Chondrocyte (in vitro differentiated cells): Measurements from ENCODE around the gene F2RL3. TPM values are rescaled to one million over a fixed set of nuclear protein-coding genes. Genes with fewer than 3 reads are reported as not detected.
A peak's percentile ranks its signal among the peaks of the same experiment; 100 is the strongest.

Experiments used
- DNase-seq: peaks from one replicate; pipeline ENCODE4 v3.0.0; 2021; ENCODE audit warnings: mixed read lengths, low spot score
- H3K27ac Mint-ChIP-seq: one replicate; pipeline ENCODE4 v1.8.0; 2021; ENCODE audit warnings: mild to moderate bottlenecking, moderate library complexity, mixed read lengths; ENCODE audit not compliant: unreplicated experiment
- H3K27me3 Mint-ChIP-seq: 2 replicates; pipeline ENCODE4 v1.8.0; 2021; ENCODE audit warnings: low read depth, mixed read lengths
- H3K36me3 Mint-ChIP-seq: 2 replicates; pipeline ENCODE4 v1.8.0; 2021; ENCODE audit warnings: low read depth, mixed read lengths
- H3K4me1 Mint-ChIP-seq: 2 replicates; pipeline ENCODE4 v1.8.0; 2021; ENCODE audit warnings: low read depth, mild to moderate bottlenecking, mixed read lengths
- H3K4me3 Mint-ChIP-seq: one replicate; pipeline ENCODE4 v1.8.0; 2021; ENCODE audit warnings: mild to moderate bottlenecking, moderate library complexity, mixed read lengths; ENCODE audit not compliant: unreplicated experiment
- H3K9me3 Mint-ChIP-seq: 2 replicates; pipeline ENCODE4 v1.8.0; 2021; ENCODE audit warnings: low read depth, mixed read lengths
- total RNA-seq: library from RNA; stranded (reverse); gene quantifications from 3 replicates; pipeline ENCODE4 v1.2.1, GENCODE V29; 2021
- TF ChIP-seq, protein P1 (sequence below): fragments of 200-600 bp; sonication (generic); IDR thresholded peaks from 2 replicates; pipeline ENCODE4 v1.5.0; 2021; ENCODE audit warnings: antibody characterized with exemption, mild to moderate bottlenecking, moderate library complexity

Gene F2RL3
- total RNA-seq, 1 donor from 2014 or later, result 0.05 TPM

DNA sequence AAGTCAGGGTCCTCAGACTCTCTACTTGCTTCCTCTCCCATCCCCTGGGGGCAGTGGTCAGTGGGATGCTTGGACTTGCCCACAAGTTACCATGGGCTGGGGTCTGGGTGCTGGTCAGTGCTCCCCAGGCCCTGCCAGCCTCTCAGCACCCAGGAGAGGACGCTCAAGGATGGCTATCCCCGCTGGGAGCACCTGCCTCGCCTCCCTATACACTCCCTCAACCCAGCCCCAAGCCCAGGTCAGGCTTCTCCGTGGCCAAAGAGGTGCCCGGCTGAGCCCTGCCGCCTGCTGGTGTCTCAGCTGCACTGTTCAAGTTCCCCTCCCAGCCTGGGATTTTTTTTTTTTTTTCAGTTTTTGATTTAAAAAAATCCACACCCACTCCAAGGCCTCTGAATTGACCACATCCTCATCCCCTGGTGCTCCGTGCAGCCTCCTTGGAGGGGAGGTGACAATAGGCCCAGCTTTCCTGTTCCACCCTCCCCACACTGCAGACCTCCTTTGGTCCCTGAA, 10.8 kb downstream of the F2RL3 start:
- Mint-ChIP-seq H3K27me3 (no peaks in the 10 kb centered on the region), H3K36me3 (no peaks in the 10 kb centered on the region), H3K27ac (no peak overlapping the region), H3K4me1 (peaks cover 7% of the 10 kb centered on the region), H3K9me3 (no peaks in the 10 kb centered on the region), H3K4me3 (no peak overlapping the region)
- no peak for DNase-seq
- TF ChIP-seq, protein P1, sequence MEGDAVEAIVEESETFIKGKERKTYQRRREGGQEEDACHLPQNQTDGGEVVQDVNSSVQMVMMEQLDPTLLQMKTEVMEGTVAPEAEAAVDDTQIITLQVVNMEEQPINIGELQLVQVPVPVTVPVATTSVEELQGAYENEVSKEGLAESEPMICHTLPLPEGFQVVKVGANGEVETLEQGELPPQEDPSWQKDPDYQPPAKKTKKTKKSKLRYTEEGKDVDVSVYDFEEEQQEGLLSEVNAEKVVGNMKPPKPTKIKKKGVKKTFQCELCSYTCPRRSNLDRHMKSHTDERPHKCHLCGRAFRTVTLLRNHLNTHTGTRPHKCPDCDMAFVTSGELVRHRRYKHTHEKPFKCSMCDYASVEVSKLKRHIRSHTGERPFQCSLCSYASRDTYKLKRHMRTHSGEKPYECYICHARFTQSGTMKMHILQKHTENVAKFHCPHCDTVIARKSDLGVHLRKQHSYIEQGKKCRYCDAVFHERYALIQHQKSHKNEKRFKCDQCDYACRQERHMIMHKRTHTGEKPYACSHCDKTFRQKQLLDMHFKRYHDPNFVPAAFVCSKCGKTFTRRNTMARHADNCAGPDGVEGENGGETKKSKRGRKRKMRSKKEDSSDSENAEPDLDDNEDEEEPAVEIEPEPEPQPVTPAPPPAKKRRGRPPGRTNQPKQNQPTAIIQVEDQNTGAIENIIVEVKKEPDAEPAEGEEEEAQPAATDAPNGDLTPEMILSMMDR, result peak; percentile 82

DNA sequence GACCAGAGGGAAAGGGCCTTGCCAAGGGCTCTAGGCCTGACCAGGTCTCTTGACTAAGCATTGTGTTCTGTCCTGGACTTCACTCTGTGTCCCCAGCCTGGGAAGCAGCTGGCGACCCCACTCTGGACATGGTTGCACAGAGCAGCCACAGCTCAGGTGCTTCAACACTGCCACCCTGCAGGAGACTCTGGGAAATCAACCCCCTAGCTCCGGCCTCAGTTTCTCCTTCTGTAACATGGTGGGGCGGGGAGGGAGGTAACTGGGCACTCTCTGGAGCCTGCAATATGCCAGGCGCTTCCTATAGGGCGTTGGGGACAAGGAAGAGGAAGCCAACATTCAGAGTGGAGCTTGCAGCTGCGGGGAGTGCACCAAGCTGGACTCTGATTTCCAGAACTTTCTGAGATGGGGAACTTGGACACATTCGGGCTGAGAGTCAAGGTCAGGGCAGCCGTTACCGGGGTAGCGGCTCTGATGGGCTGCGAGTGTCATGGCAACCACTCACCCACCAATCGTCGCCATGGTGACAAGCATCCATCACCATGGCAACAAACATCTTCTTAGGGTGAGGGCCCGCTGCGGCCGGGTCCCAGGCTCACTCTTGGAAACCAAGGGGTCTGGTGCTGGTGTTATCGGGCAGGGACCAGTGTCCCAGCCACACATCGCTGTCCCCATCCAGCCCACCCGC, 12.8 kb downstream of the F2RL3 start:
- H3K4me3 Mint-ChIP-seq, result no peak overlapping the region
- H3K27me3 Mint-ChIP-seq, result peaks cover 4% of the 10 kb centered on the region
- H3K36me3 Mint-ChIP-seq, result no peaks in the 10 kb centered on the region
- H3K9me3 Mint-ChIP-seq, result no peaks in the 10 kb centered on the region
- peaks cover 7% of the 10 kb centered on the region for H3K4me1 Mint-ChIP-seq
- H3K27ac Mint-ChIP-seq, result no peak overlapping the region
- DNase-seq, result no peak
- TF ChIP-seq, protein P1, result no peak

DNA sequence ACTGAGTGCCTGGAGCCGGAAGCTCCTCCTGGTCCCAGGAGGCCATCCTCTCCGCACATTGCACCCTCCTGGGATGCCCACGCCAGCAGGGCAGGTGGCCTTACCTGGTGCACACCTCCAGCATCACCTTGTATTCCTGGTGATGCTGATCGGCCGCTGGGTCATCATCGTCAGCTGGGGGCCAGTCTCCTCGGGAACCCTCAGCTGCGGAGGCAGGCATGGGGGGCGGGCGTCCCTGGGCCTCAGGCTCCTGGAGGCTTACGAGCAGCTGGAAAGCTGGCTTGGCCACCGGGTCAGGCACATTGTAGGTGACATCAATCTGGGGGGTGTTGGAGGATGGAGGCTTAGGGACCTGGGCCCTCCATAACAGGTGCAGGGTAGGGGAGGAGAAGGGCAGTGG, 13.7 kb downstream of the F2RL3 start:
- Mint-ChIP-seq H3K27ac (no peak overlapping the region), H3K36me3 (no peaks in the 10 kb centered on the region), H3K27me3 (peaks cover 4% of the 10 kb centered on the region), H3K4me3 (no peak overlapping the region), H3K9me3 (no peaks in the 10 kb centered on the region), H3K4me1 (peaks cover 7% of the 10 kb centered on the region)
- TF ChIP-seq, protein P1, result no peak
- no peak for DNase-seq

DNA sequence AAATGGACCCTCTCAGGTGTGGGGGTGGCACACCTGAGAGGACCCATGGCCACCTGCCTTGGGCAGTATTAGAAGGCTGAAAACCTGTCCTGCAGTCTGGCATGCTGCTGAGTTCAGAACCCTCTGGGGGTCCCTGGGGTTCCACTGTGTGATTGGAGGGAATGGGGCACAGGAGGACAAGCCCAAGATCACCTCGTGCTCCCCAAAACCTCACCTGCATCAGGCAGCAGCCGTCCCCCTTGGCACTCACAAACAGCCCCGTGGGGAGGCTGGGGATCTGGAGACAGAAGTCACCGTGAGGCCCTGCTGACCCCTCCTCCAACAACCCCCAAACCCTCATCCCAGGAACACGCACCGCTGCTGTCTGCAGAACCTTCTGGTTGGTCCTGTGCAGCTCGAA, 14.5 kb downstream of the F2RL3 start:
- no peak overlapping the region for H3K27ac Mint-ChIP-seq
- TF ChIP-seq, protein P1, result no peak
- H3K36me3 Mint-ChIP-seq, result no peaks in the 10 kb centered on the region
- no peaks in the 10 kb centered on the region for H3K9me3 Mint-ChIP-seq
- DNase-seq, result no peak
- peaks cover 4% of the 10 kb centered on the region for H3K27me3 Mint-ChIP-seq
- H3K4me3 Mint-ChIP-seq, result no peak overlapping the region
- peaks cover 6% of the 10 kb centered on the region for H3K4me1 Mint-ChIP-seq

DNA sequence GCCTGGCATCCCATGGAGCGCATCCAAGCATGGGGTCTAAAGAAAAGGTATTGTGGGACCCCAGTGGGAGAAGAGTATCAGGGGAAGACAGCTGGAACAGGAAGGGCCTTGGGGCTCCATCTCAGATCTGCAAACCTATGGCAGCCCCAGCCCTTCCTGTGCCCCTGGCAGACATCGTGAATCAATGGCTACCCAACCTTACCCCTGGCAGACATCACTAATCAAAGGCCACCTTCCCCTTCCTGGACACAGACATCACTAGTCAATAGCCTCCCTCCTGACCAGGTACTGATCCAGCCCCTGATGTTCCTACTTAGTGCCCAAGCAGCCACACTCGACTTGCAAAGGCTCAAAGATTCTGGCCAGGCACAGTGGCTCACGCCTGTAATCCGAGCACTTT, 15.8 kb downstream of the F2RL3 start:
- no peak for DNase-seq
- peaks cover 4% of the 10 kb centered on the region for H3K4me1 Mint-ChIP-seq
- H3K27me3 Mint-ChIP-seq, result peaks cover 4% of the 10 kb centered on the region
- H3K4me3 Mint-ChIP-seq, result no peak overlapping the region
- H3K27ac Mint-ChIP-seq, result no peak overlapping the region
- TF ChIP-seq, protein P1, result no peak
- H3K9me3 Mint-ChIP-seq, result no peaks in the 10 kb centered on the region
- H3K36me3 Mint-ChIP-seq, result no peaks in the 10 kb centered on the region
